ENCODE measurements around the gene PGM1.

- TF ChIP-seq CTCF (IDR thresholded peaks at IDR 0.05) (no peak), POLR2A (IDR thresholded peaks at IDR 0.05) (no peak)
Measured at GRCh38 chr1:63603810-63604209, 10.6 kb downstream of the PGM1 start.

Measured in thyroid gland (tissue), 4 donors.